Neural crest cell (in vitro differentiated cells): ENCODE measurements around the gene CACNB3. TPM values are rescaled to one million over a fixed set of nuclear protein-coding genes. Genes with fewer than 3 reads are reported as not detected.

Experiments used
- DNase-seq: peaks from one replicate; pipeline ENCODE4 v3.0.0; 2021; ENCODE audit warnings: low read depth, mixed read lengths, low spot score
- H3K27ac Mint-ChIP-seq: one replicate; pipeline ENCODE4 v1.8.0; 2021; ENCODE audit warnings: mild to moderate bottlenecking, mixed read lengths; ENCODE audit not compliant: unreplicated experiment
- H3K27me3 Mint-ChIP-seq: 2 replicates; pipeline ENCODE4 v1.8.0; 2021; ENCODE audit warnings: low read depth, mild to moderate bottlenecking, mixed read lengths
- H3K36me3 Mint-ChIP-seq: 2 replicates; pipeline ENCODE4 v1.8.0; 2021; ENCODE audit warnings: low read depth, mild to moderate bottlenecking, mixed read lengths
- H3K4me1 Mint-ChIP-seq: 2 replicates; pipeline ENCODE4 v1.8.0; 2021; ENCODE audit warnings: mixed read lengths
- H3K4me3 Mint-ChIP-seq: one replicate; pipeline ENCODE4 v1.8.0; 2021; ENCODE audit warnings: mild to moderate bottlenecking, mixed read lengths
- H3K9me3 Mint-ChIP-seq: 2 replicates; pipeline ENCODE4 v1.8.0; 2021; ENCODE audit warnings: mixed read lengths
- total RNA-seq: library from RNA; stranded (reverse); gene quantifications from 2 replicates; pipeline ENCODE4 v1.2.1, GENCODE V29; 2021
- TF ChIP-seq, protein P1 (sequence below): fragments of 200-600 bp; sonication (generic); conservative IDR thresholded peaks from 2 replicates; pipeline ENCODE4 v1.5.0; 2021; ENCODE audit warnings: antibody characterized with exemption, mild to moderate bottlenecking

Gene CACNB3
- total RNA-seq, 1 donor from 2014 or later: 59.7 TPM

DNA sequence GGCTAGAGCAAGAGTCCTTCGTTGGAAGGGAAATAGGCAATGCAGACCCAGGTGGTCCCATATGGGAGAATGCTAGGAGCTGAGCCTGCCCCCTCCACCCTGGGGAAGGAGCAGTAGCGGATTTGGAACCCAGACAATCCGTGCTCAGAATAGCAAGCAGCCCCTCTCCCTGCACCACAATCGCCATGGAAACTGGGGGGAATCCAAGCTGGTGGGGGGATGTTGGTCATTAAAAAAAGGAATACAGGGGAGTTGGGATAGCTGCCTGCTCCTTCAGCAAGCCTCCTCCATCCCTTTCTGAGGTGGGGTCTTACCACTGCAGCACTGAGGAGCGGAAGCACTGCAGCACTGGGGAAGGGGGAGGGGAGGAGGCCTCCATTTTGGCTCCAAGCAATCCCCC lies 44.5 kb downstream of the CACNB3 start:
- Mint-ChIP-seq H3K4me3 (peak overlapping the region; percentile 78), H3K27me3 (peaks cover 35% of the 10 kb centered on the region), H3K27ac (no peak overlapping the region), H3K9me3 (no peaks in the 10 kb centered on the region), H3K4me1 (peaks cover 34% of the 10 kb centered on the region), H3K36me3 (no peaks in the 10 kb centered on the region)
- TF ChIP-seq, protein P1, sequence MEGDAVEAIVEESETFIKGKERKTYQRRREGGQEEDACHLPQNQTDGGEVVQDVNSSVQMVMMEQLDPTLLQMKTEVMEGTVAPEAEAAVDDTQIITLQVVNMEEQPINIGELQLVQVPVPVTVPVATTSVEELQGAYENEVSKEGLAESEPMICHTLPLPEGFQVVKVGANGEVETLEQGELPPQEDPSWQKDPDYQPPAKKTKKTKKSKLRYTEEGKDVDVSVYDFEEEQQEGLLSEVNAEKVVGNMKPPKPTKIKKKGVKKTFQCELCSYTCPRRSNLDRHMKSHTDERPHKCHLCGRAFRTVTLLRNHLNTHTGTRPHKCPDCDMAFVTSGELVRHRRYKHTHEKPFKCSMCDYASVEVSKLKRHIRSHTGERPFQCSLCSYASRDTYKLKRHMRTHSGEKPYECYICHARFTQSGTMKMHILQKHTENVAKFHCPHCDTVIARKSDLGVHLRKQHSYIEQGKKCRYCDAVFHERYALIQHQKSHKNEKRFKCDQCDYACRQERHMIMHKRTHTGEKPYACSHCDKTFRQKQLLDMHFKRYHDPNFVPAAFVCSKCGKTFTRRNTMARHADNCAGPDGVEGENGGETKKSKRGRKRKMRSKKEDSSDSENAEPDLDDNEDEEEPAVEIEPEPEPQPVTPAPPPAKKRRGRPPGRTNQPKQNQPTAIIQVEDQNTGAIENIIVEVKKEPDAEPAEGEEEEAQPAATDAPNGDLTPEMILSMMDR: no peak
- DNase-seq: no peak

DNA sequence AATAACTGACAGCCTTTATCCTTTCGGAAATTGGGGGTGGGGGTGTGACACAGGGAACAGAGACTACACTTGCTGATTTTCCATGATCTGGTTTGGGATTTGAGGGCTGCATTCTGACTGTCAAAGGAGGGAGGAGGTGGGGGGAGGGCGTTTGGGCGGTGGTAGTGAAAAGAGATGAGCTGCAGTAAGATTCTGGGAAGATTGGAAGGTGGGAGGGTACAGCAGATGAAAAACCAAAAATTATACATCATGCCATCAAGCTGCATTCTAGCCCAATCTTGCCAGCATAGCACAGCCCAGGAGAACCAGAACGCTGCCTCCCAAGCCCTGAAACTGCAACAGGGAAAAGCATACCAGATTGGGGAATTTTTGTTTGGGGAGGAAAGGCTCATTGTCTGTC lies 45.0 kb downstream of the CACNB3 start:
- H3K4me1 Mint-ChIP-seq: peaks cover 34% of the 10 kb centered on the region
- TF ChIP-seq, protein P1: no peak
- H3K36me3 Mint-ChIP-seq: no peaks in the 10 kb centered on the region
- H3K9me3 Mint-ChIP-seq: no peaks in the 10 kb centered on the region
- DNase-seq: no peak
- peaks cover 35% of the 10 kb centered on the region for H3K27me3 Mint-ChIP-seq
- H3K4me3 Mint-ChIP-seq: peak overlapping the region; percentile 78
- no peak overlapping the region for H3K27ac Mint-ChIP-seq

DNA sequence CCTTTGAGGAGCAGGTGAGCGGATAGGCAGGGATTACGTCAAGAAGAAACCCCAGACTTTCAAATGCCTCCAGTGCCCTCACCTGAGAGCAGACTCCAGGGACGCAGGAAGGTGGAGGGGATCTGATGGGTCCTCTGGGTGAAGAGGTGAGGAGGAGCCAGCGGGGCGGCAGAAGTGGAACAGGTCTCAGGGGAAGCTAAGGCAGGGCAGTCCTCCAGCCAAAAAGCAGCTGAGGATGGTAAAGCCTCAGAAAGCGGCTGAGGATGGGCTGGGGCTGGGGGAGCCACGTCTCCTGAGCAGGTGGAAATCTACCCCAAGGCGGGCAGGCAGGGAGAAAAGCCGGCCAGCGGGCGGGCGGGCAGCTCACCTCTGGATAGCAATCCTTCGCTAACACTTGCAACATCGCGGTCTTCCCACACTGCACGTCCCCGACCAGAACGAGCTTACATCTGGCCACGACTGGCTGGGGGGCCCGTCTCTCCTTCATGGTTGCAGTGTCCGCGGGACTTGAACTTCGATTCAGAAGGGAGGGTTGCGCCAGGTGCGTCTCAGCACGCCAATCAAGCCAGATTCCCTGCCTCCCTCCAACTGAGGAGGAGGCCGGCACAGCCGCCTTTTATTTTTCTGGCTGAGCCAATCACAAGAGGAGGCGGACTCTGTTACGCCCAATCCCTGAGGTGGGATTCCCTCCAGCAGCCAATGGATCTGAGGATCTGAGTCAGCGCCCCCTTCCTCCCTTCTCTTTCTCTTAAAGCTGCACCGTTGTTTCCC lies 47.2 kb downstream of the CACNB3 start, which contains the start of gene RND1:
RND1 (minus strand) TSS at position 590 of the 771 bp plus-strand sequence; CDS start at position 487, 103 bp downstream.
- Mint-ChIP-seq H3K36me3 (no peaks in the 10 kb centered on the region), H3K27me3 (peaks cover 35% of the 10 kb centered on the region), H3K9me3 (no peaks in the 10 kb centered on the region), H3K4me3 (peak within 1 kb of the TSS; percentile 94), H3K4me1 (peaks cover 34% of the 10 kb centered on the region), H3K27ac (peak within 1 kb of the TSS; percentile 86)
- DNase-seq: peak; percentile 75
- TF ChIP-seq, protein P1: no peak

DNA sequence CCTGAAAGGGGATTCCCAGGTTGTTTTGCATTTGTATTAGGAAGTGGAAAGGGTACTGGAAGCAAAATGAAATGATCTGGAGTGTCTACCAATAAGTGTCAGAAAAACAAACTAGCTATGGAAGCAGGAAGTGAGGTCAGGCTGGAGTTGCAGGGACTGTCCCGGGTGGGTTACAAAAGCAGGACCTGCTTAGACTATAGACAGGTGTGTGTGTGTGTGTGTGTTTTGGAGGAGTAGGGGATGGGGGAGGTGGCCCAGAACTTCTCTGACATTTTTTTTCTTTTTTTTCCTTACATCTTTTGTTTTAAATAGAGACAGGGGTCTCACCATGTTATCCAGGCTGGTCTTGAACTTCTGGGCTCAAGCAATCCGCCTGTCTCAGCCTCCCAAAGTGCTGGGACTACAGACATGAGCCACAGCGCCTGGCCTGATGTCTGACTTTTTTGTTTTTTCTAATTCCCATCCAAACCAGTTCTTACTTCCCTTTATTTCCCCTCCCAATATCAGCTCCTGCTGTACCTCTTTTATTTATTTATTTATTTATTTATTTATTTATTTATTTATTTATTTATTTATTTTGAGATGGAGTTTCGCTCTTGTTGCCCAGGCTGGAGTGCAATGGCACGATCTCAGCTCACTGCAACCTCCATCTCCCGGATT lies 47.9 kb downstream of the CACNB3 start:
- Mint-ChIP-seq H3K27ac (peak overlapping the region; percentile 86), H3K4me3 (peak overlapping the region; percentile 94), H3K36me3 (no peaks in the 10 kb centered on the region), H3K27me3 (peaks cover 35% of the 10 kb centered on the region), H3K9me3 (no peaks in the 10 kb centered on the region), H3K4me1 (peaks cover 34% of the 10 kb centered on the region)
- TF ChIP-seq, protein P1: peak; percentile 13
- DNase-seq: no peak

DNA sequence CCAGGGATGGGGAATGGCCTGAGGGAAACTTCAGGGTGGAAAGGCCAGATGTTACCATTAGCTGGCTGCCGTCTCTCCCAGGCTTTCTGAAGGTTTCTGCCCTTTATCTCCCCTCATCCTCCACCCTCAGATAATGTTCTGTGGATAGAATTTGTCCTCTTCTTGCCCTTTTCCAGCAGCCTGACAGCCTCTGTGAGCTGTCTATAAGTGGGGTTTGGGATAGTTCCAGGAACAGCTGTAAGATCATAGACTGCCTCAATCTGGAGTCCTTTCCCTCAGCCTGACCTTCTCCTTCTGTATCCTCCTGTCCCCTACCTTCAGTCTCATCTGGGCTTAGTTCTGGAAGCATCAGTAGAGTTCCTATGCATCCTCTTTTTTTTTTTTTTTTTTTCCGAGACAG lies 50.2 kb downstream of the CACNB3 start:
- DNase-seq: no peak
- Mint-ChIP-seq H3K4me3 (peak overlapping the region; percentile 6), H3K27me3 (peaks cover 21% of the 10 kb centered on the region), H3K4me1 (peaks cover 32% of the 10 kb centered on the region), H3K27ac (no peak overlapping the region), H3K9me3 (no peaks in the 10 kb centered on the region), H3K36me3 (no peaks in the 10 kb centered on the region)
- TF ChIP-seq, protein P1: no peak
